DND-41 (cell line): ENCODE measurements around the gene SLC2A1.

Source experiments
- ATAC-seq: fragments of 200-7000 bp; cut with Tn5 transposase; 3 replicates; pipeline ENCODE4 v1.9.1; 2021; ENCODE audit warnings: low read depth; ENCODE audit not compliant: insufficient read depth
- DNase-seq: peaks from one replicate; pipeline ENCODE4 v3.0.0-alpha.2; 2020
- H2AFZ ChIP-seq: 2 replicates; pipeline ENCODE4 v1.6.0; 2012; ENCODE audit warnings: low read depth, low read length
- H3K27ac ChIP-seq: 2 replicates; pipeline ENCODE4 v1.5.1; 2012; ENCODE audit warnings: low read length, inconsistent platforms
- H3K27me3 ChIP-seq: fragments of 200-600 bp; sonication (generic); 2 replicates; pipeline ENCODE4 v1.6.0; 2012; ENCODE audit warnings: low read length, mild to moderate bottlenecking, inconsistent platforms; ENCODE audit not compliant: insufficient read depth, poor library complexity
- H3K36me3 ChIP-seq: 2 replicates; pipeline ENCODE4 v1.5.1; 2012; ENCODE audit warnings: low read length, inconsistent platforms; ENCODE audit not compliant: insufficient read depth
- H3K4me1 ChIP-seq: 2 replicates; pipeline ENCODE4 v1.5.1; 2012; ENCODE audit warnings: mild to moderate bottlenecking, low read length; ENCODE audit not compliant: insufficient read depth
- H3K4me2 ChIP-seq: 2 replicates; pipeline ENCODE4 v1.6.0; 2012; ENCODE audit warnings: mild to moderate bottlenecking, moderate library complexity, low read length, inconsistent platforms; ENCODE audit not compliant: insufficient read depth
- H3K4me3 ChIP-seq, 2 experiments: fragments of 200-600 bp in 1 of 2; shearing (Covaris generic) in 1 of 2; 2 replicates each; pipeline ENCODE4 v1.5.1; 2012 to 2016; ENCODE audit warnings: inconsistent platforms in 2 of 2, low read length in 2 of 2, mild to moderate bottlenecking in 2 of 2, low read depth in 1 of 2, moderate library complexity in 1 of 2
- H3K79me2 ChIP-seq: 2 replicates; pipeline ENCODE4 v1.6.0; 2012; ENCODE audit warnings: low read length, inconsistent platforms; ENCODE audit not compliant: insufficient read depth
- H3K9ac ChIP-seq: 2 replicates; pipeline ENCODE4 v1.6.0; 2012; ENCODE audit warnings: low read depth, mild to moderate bottlenecking, inconsistent platforms, low read length, moderate library complexity
- H3K9me3 ChIP-seq: 2 replicates; pipeline ENCODE4 v1.5.1; 2012; ENCODE audit warnings: low read length, moderate library complexity, mild to moderate bottlenecking, inconsistent platforms; ENCODE audit not compliant: insufficient read depth, severe bottlenecking
- H4K20me1 ChIP-seq: 2 replicates; pipeline ENCODE4 v1.6.0; 2012; ENCODE audit warnings: low read length; ENCODE audit not compliant: insufficient read depth
- EZH2 ChIP-seq: IDR thresholded peaks from 3 replicates; pipeline ENCODE4 v1.6.1; 2012; ENCODE audit warnings: borderline replicate concordance, low read depth, mild to moderate bottlenecking, moderate library complexity, low read length, inconsistent platforms; ENCODE audit not compliant: severe bottlenecking
- TF ChIP-seq, protein P1 (sequence below): IDR thresholded peaks from 2 replicates; pipeline ENCODE4 v1.5.1; 2012; ENCODE audit warnings: borderline replicate concordance, low read length, moderate library complexity, mild to moderate bottlenecking; ENCODE audit not compliant: poor library complexity, severe bottlenecking; ENCODE audit errors: extremely low read depth

The SLC2A1 gene

DNA sequence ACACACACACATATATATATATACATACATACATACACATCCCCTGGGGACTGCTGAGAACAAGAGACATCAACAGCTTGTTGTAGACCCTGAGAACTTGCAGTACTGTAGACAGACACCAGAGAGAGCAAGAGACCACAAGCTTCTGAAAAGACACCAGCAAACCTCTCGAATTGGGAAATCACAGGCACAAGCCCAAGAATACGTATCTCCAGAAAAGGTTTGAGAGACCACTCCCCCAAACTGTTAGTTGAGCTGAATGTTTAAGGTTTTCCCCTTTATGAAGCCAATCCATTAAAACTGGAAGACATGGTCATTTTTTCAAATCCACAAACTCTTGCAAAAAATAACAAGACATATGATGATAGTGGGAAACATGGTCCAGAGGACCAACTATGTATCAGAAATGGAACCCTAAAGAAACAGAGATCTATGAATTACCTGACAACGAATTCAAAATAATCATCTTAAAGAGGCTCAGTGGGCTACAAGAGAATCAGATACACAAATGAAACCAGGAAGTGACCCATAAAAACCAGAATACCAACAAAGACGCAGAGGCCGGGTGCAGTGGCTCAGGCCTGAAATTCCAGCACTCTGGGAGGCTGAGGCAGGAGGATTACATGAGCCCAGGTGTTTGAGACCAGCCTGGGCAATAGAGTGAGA is 45.1 kb downstream of the SLC2A1 start:
- H3K36me3 ChIP-seq: no peaks in the 10 kb centered on the region
- H3K4me1 ChIP-seq: no peaks in the 10 kb centered on the region
- H3K9me3 ChIP-seq: peaks cover 2% of the 10 kb centered on the region
- TF ChIP-seq, protein P1, sequence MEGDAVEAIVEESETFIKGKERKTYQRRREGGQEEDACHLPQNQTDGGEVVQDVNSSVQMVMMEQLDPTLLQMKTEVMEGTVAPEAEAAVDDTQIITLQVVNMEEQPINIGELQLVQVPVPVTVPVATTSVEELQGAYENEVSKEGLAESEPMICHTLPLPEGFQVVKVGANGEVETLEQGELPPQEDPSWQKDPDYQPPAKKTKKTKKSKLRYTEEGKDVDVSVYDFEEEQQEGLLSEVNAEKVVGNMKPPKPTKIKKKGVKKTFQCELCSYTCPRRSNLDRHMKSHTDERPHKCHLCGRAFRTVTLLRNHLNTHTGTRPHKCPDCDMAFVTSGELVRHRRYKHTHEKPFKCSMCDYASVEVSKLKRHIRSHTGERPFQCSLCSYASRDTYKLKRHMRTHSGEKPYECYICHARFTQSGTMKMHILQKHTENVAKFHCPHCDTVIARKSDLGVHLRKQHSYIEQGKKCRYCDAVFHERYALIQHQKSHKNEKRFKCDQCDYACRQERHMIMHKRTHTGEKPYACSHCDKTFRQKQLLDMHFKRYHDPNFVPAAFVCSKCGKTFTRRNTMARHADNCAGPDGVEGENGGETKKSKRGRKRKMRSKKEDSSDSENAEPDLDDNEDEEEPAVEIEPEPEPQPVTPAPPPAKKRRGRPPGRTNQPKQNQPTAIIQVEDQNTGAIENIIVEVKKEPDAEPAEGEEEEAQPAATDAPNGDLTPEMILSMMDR: peak; percentile 79
- TF ChIP-seq EZH2: no peak
- no peaks in the 10 kb centered on the region for H4K20me1 ChIP-seq
- no peak overlapping the region for H3K4me3 ChIP-seq
- H3K27me3 ChIP-seq: no peaks in the 10 kb centered on the region
- DNase-seq (peak; percentile 76), ATAC-seq (peak; percentile 97)
- no peak overlapping the region for H2AFZ ChIP-seq
- H3K79me2 ChIP-seq: no peaks in the 10 kb centered on the region
- no peak overlapping the region for H3K27ac ChIP-seq
- H3K4me2 ChIP-seq: no peak overlapping the region
- H3K9ac ChIP-seq: no peak overlapping the region

DNA sequence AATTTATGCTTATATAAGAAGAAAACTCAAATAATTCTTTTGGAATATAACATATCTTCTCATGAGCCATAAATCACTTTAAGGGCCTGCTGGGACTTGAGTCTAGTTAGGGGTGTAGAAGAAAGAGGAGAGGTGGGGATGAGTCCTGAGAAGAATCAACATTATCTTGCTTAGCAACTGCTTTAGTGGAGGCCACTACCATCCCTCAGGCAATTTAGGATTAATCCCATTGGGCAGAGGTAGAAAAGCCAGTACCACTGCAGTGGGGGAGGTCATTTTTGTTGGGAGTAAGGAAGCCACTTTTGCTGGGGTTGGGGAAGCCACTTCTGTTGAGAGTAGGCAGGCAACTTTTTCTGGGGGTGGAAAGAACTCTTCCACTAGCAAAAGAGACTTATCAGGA is 47.7 kb downstream of the SLC2A1 start:
- Histone ChIP-seq H3K27ac (no peak overlapping the region), H3K4me2 (no peak overlapping the region), H2AFZ (no peak overlapping the region), H3K9me3 (peaks cover 2% of the 10 kb centered on the region), H3K36me3 (no peaks in the 10 kb centered on the region), H3K4me3 (no peak overlapping the region), H3K79me2 (no peaks in the 10 kb centered on the region), H4K20me1 (no peaks in the 10 kb centered on the region), H3K27me3 (no peaks in the 10 kb centered on the region), H3K4me1 (no peaks in the 10 kb centered on the region), H3K9ac (no peak overlapping the region)
- DNase-seq (no peak), ATAC-seq (no peak)
- TF ChIP-seq, protein P1: no peak
- no peak for TF ChIP-seq EZH2

DNA sequence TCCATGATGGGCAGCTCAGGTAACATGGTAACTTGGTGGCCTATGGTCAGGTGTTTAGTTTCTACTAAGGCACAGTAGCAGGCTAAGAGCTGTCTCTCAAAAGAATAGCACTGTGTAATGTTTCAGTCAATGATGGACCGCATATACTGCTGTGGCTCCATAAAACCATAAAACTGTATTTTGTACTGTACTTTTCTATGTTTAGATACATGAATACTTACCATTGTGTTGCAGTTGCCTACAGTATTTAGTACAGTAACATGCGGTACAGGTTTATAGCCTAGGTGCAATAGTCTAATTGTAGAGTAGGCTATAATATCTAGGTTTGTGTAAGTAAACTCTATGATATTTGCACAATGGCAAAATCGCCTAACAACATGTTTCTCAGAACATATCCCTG is 50.6 kb downstream of the SLC2A1 start:
- no peaks in the 10 kb centered on the region for H3K4me1 ChIP-seq
- H3K36me3 ChIP-seq: no peaks in the 10 kb centered on the region
- no peaks in the 10 kb centered on the region for H3K9me3 ChIP-seq
- H3K4me3 ChIP-seq: no peak overlapping the region
- no peaks in the 10 kb centered on the region for H3K79me2 ChIP-seq
- no peaks in the 10 kb centered on the region for H3K27me3 ChIP-seq
- DNase-seq: no peak
- H2AFZ ChIP-seq: no peak overlapping the region
- no peak overlapping the region for H3K27ac ChIP-seq
- ATAC-seq: no peak
- no peak overlapping the region for H3K9ac ChIP-seq
- H3K4me2 ChIP-seq: no peak overlapping the region
- TF ChIP-seq, protein P1: no peak
- no peak for TF ChIP-seq EZH2
- H4K20me1 ChIP-seq: no peaks in the 10 kb centered on the region
